Right ventricle myocardium superior (tissue), 1 donor: ENCODE data around the gene ELOVL3. TPM values are rescaled to one million over a fixed set of nuclear protein-coding genes. Genes with fewer than 3 reads are reported as not detected.
A peak's percentile ranks its signal among the peaks of the same experiment; 100 is the strongest.

Source experiments
- ATAC-seq: fragments of 200-7000 bp; cut with Tn5 transposase; one replicate; pipeline ENCODE4 v1.9.1; 2020; ENCODE audit warnings: mild to moderate bottlenecking; ENCODE audit not compliant: poor library complexity
- DNase-seq: peaks from one replicate; pipeline ENCODE4 v3.0.0-alpha.2; 2020
- intact Hi-C: fragments of 100-400 bp; cut with DNase I; formaldehyde crosslinking; loops from one replicate; pipeline ENCODE4 v1.11.2; 2022
- total RNA-seq: library from RNA; stranded (reverse); fragmentation: NEBNext Ultra II Directional; extraction: Animal tissue kit (Norgen Biotek cat#: 25700); gene quantifications from one replicate; pipeline ENCODE4 v1.2.1, GENCODE V29; 2021
- donor health status: DM: no; HTN: yes; CAD: no; lungs with severe emphysema.

Gene ELOVL3
- total RNA-seq, 1 donor from 2014 or later, result 0.22 TPM

DNA sequence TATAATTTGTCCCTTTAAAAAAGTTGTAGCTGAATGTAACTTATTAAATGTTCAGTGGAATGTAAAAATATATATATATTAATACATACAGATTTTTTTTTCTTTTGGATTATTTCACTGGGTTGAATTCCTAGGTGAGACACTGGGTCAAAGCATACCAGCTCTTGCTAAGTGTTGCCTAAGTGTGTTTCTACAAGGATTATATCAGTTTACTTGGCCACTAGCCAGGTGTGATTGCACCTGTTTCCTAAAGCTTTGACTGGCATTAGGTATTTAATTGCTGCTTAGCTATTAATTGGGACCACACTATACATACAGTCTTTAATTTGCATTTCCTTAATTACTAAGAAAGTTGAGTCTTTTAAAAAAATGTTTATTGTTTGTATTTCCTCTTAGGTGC, 5.5 kb upstream of the ELOVL3 start:
- no peak for ATAC-seq
- no peak for DNase-seq
- intact Hi-C loops, result no loop called here

DNA sequence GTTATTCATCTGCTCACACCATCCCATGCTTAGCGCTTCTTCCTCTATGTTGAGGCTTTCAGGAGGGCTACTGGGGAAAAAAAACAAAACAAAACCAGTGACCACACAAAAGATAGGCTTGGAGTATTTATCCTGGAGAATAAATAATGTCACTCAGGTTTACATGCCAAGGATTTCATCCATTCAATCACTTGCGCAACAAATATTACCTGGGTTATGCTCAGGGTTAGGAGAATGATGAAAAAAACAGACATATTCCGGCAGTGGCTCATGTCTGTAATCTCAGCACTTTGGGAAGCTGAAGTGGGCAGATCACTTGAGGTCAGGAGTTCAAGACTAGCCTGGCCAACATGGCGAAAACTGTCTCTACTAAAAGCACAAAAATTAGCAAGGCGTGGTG, 3.3 kb upstream of the ELOVL3 start:
- no peak for DNase-seq
- no peak for ATAC-seq
- intact Hi-C loops, result no loop called here

DNA sequence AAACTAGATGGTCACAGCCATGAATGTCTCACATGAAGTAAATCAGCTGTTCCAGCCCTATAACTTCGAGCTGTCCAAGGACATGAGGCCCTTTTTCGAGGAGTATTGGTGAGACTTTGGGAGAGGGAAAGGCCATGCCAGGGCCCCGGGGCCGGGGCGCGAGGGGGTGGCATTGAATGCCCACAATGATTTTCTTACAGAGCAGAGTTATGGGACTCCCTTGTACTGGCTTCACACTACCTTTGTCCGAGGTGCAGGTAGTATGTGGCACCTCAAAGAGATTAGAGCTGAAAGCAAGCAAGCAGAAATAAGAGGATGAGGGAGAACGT, 407 bp downstream of the ELOVL3 start:
- ATAC-seq (no peak), DNase-seq (no peak)
- intact Hi-C loops, result loop anchor here (5.0 kb wide), 2 partner anchors 59 to 171 kb away; partner anchors contain the start of gene NFKB2

- DNase-seq (no peak), ATAC-seq (no peak)
- intact Hi-C loops, result loop anchor here (5.0 kb wide), 2 partner anchors 60 to 170 kb away; partner anchors contain the start of gene NFKB2
These were observed 951 bp downstream of the ELOVL3 start for GRCh38 chr10:102227050-102227449.

- peak; percentile 90 for DNase-seq
- peak; percentile 76 for ATAC-seq
- intact Hi-C loops, result loop anchor here (2.0 to 5.0 kb wide), 3 partner anchors 63 to 167 kb away; partner anchors contain the start of gene NFKB2
These were observed 3.7 kb downstream of the ELOVL3 start for GRCh38 chr10:102229810-102230263.

DNA sequence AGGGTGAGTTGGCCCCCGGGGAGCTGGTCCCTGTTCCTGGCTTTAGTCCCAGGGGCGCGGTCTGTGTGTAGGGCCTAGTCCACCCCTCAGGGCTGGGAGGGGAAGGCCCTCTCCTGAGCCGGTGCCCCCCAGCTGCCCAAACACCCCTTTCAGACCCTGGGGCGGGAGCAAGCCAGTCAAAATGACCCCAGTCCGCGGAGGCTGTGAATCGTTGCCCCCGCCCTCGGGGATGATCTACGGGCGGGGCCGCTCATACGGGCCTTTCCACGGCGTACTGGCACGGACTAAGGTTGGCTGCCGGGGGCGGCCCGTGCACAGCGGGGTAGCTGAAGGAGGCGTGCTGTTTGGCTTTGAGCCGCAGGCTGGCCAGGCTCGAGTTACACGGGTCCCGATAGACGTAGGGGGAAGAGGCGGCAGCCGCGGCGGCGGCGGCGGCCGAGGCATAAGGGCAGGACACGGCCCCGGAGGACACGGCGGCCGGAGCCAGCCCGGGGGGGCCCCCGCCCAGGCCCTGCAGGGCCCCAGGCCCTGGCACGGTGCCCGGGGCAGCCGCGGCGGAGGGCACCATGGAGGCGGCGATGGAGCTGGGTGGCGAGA, 4.3 kb downstream of the ELOVL3 start:
- intact Hi-C loops, result loop anchor here (2.0 kb wide), 1 partner anchor 120 kb away; no protein-coding TSS in a partner anchor
- DNase-seq, result peak; percentile 73
- peak; percentile 45 for ATAC-seq

- peak; percentile 10 for ATAC-seq
- peak; percentile 59 for DNase-seq
- intact Hi-C loops, result loop anchor here (2.0 kb wide), 1 partner anchor 120 kb away; no protein-coding TSS in a partner anchor
These were observed 4.8 kb downstream of the ELOVL3 start for GRCh38 chr10:102230861-102231356.

- intact Hi-C loops, result loop anchor here (2.0 kb wide), 1 partner anchor 119 kb away; no protein-coding TSS in a partner anchor
- DNase-seq, result peak; percentile 73
- peak; percentile 48 for ATAC-seq
These were observed 5.5 kb downstream of the ELOVL3 start for GRCh38 chr10:102231357-102232318.

GRCh38 chr10:102233997-102234396, 7.9 kb downstream of the ELOVL3 start:
- intact Hi-C loops, result no loop called here
- ATAC-seq (no peak), DNase-seq (no peak)

- no peak for DNase-seq
- no peak for ATAC-seq
- intact Hi-C loops, result no loop called here
These were observed 8.9 kb downstream of the ELOVL3 start for GRCh38 chr10:102234888-102235597.

GRCh38 chr10:102235598-102235920, 9.5 kb downstream of the ELOVL3 start:
- intact Hi-C loops, result no loop called here
- ATAC-seq, result no peak
- no peak for DNase-seq

- intact Hi-C loops, result no loop called here
- ATAC-seq (no peak), DNase-seq (no peak)
These were observed 9.9 kb downstream of the ELOVL3 start for GRCh38 chr10:102236006-102236405.

DNA sequence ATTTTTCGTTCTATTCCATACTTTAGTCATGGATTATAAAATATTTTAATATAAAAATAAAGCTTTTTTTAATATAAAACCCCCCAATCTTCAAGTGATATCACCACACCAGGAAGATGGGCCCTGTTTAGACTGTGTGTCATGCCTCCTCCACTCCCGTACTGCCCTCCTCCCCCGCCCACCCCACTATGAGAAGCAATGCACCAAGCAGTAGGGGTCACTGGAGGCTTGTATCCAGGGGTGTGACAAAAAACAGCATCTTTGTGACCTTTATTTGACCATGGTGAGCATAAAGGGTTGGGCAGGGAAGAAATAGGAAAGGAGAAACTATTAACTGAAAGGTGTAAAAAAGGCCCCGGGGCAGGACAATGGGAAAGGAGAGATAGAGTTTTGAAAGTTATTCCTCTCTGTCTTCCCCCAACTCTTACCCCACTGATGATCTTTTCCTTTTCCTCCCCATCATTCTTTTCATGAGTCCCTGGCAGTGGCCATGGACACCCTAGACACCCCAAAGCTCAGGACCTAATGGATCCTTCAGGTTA, 11.7 kb downstream of the ELOVL3 start:
- intact Hi-C loops, result no loop called here
- DNase-seq (no peak), ATAC-seq (no peak)

DNA sequence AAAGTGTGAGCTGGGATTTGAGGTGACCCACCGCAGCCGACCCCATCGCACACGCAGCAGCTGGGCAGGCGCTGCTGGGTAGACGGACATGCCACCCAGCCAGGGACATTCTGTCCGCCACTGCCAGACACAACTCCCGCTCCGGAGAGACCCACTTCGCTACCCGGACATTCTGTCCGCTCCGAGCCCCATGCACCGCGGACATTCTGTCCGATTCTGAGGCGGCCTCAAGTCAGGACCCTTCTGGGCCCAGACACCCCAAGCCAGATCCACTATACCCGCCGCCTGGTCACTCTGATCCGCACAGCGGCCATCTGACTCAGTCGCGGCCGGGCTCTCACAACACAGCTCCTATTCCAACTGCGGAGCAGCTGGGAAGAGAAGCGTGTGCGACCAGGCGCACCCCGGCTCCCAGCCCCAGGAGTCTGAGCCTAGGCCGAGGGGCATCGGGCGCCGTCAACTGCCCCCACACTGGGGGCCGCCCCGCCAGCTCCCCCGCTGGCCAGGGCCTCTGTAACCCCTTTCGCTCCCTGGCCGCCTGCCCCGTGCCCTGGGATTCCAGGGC, 14.4 kb downstream of the ELOVL3 start:
- DNase-seq (peak; percentile 46), ATAC-seq (peak; percentile 3)
- intact Hi-C loops, result no loop called here

GRCh38 chr10:102241032-102241443, 14.9 kb downstream of the ELOVL3 start:
- ATAC-seq, result peak; percentile 31
- DNase-seq, result no peak
- intact Hi-C loops, result no loop called here

DNA sequence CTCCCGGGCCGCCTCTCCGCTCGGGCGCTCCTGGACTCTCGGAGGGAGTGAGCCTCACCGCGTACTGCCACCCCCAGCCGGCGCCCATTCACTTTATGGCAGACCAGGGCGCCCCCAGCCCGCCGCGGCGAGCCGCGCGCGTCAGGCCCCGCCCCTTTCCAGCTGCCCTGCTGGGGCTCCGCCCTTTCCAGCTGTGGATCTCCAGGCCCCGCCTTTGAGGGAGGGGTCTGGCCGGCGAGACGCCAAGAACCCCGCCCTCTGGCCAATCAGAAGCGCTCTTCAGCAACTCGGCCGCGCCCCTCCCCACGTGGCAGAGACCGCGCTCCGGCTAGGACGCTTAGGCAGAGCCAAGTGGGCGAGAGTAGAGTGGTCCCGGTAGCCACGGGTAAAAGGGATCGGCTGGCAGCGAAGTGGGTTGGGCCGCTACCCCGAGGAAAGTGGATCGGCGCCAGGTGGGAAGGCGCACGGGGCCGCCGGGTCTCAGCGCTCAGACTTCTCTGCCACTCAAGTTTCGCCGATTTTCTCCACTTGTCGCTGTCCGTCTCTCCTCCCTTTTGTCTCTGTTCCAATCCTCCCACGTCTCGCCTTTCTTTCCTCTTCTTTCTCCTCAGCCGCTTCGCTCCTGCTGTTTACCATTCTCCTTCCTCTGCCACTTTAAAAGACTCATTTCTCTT, 15.5 kb downstream of the ELOVL3 start, which contains the start of gene PITX3:
PITX3 (minus strand) TSS at position 69 of the 674 bp plus-strand sequence. CDS start 9,432 bp downstream, outside the sequence.
- peak; percentile 97 for DNase-seq
- intact Hi-C loops, result no loop called here
- ATAC-seq, result peak; percentile 86

GRCh38 chr10:102242118-102242485, 16.0 kb downstream of the ELOVL3 start:
- DNase-seq, result no peak
- ATAC-seq, result no peak
- intact Hi-C loops, result no loop called here

- intact Hi-C loops, result no loop called here
- DNase-seq (no peak), ATAC-seq (no peak)
These were observed 17.2 kb downstream of the ELOVL3 start for GRCh38 chr10:102243309-102243708.
